Lower lobe of right lung (tissue), 2 donors: Measurements from ENCODE around the gene DOCK4. TPM values are rescaled to one million over a fixed set of nuclear protein-coding genes. Genes with fewer than 3 reads are reported as not detected.

Source experiments
- ATAC-seq, 2 donors: fragments of 200-7000 bp; cut with Tn5 transposase; one replicate each; pipeline ENCODE4 v1.9.1; 2020 to 2022; ENCODE audit warnings: mild to moderate bottlenecking in 2 of 2, moderate library complexity in 2 of 2
- DNase-seq: peaks from one replicate; pipeline ENCODE4 v3.0.0-alpha.2; 2020
- H3K27ac ChIP-seq: fragments of 200-600 bp; one replicate; pipeline ENCODE4 v1.8.0; 2022
- H3K27me3 ChIP-seq: fragments of 200-600 bp; one replicate; pipeline ENCODE4 v1.8.0; 2022; ENCODE audit warnings: low read depth
- H3K36me3 ChIP-seq: fragments of 200-600 bp; one replicate; pipeline ENCODE4 v1.8.0; 2022; ENCODE audit warnings: mild to moderate bottlenecking
- H3K4me1 ChIP-seq: fragments of 200-600 bp; one replicate; pipeline ENCODE4 v1.8.0; 2022
- H3K4me3 ChIP-seq: fragments of 200-600 bp; one replicate; pipeline ENCODE4 v1.8.0; 2022; ENCODE audit warnings: mild to moderate bottlenecking
- H3K9me3 ChIP-seq: fragments of 200-600 bp; one replicate; pipeline ENCODE4 v1.8.0; 2022
- CTCF ChIP-seq: fragments of 200-600 bp; IDR thresholded peaks from one replicate; pipeline ENCODE4 v1.8.0; 2022; ENCODE audit warnings: antibody characterized with exemption, mild to moderate bottlenecking
- intact Hi-C: fragments of 100-400 bp; cut with DNase I; formaldehyde crosslinking; loops from one replicate; pipeline ENCODE4 v1.11.0; 2022
- total RNA-seq: library from RNA; stranded (reverse); fragmentation: NEBNext Ultra II Directional; extraction: Animal tissue kit (Norgen Biotek cat#: 25700); gene quantifications from one replicate; pipeline ENCODE4 v1.2.1, GENCODE V29; 2021
- donor health status: DM: no; HTN: yes; CAD: no; lungs with severe emphysema.

The DOCK4 gene
- total RNA-seq, 1 donor from 2014 or later = 78.5 TPM

GRCh38 chr7:112176241-112176640, 30.0 kb downstream of the DOCK4 start:
- no peaks in the 10 kb centered on the region for H3K36me3 ChIP-seq
- no peaks in the 10 kb centered on the region for H3K27me3 ChIP-seq
- DNase-seq = no peak
- no peak overlapping the region for H3K27ac ChIP-seq
- H3K9me3 ChIP-seq = no peaks in the 10 kb centered on the region
- no peak for TF ChIP-seq CTCF
- H3K4me3 ChIP-seq = no peak overlapping the region
- peaks cover 30% of the 10 kb centered on the region for H3K4me1 ChIP-seq
- ATAC-seq = no peak
- intact Hi-C loops = no loop called here

- Histone ChIP-seq H3K27me3 (no peaks in the 10 kb centered on the region), H3K4me3 (no peak overlapping the region), H3K36me3 (no peaks in the 10 kb centered on the region), H3K27ac (no peak overlapping the region), H3K9me3 (no peaks in the 10 kb centered on the region), H3K4me1 (peaks cover 17% of the 10 kb centered on the region)
- ATAC-seq = no peak
- DNase-seq = no peak
- no peak for TF ChIP-seq CTCF
- intact Hi-C loops = no loop called here
Measured at GRCh38 chr7:112174192-112174591, 32.0 kb downstream of the DOCK4 start.

GRCh38 chr7:112173568-112173905, 32.7 kb downstream of the DOCK4 start:
- H3K27me3 ChIP-seq = no peaks in the 10 kb centered on the region
- H3K36me3 ChIP-seq = no peaks in the 10 kb centered on the region
- peak overlapping the region; percentile 31 for H3K27ac ChIP-seq
- DNase-seq = no peak
- no peak for ATAC-seq
- intact Hi-C loops = no loop called here
- H3K4me3 ChIP-seq = no peak overlapping the region
- no peak for TF ChIP-seq CTCF
- H3K4me1 ChIP-seq = peaks cover 17% of the 10 kb centered on the region
- no peaks in the 10 kb centered on the region for H3K9me3 ChIP-seq

GRCh38 chr7:112172870-112173567, 33.2 kb downstream of the DOCK4 start:
- Histone ChIP-seq H3K36me3 (no peaks in the 10 kb centered on the region), H3K27me3 (no peaks in the 10 kb centered on the region), H3K4me3 (no peak overlapping the region), H3K9me3 (no peaks in the 10 kb centered on the region), H3K4me1 (peaks cover 17% of the 10 kb centered on the region), H3K27ac (peak overlapping the region; percentile 31)
- intact Hi-C loops = no loop called here
- ATAC-seq (no peak), DNase-seq (no peak)
- TF ChIP-seq CTCF = no peak

GRCh38 chr7:112171673-112172072, 34.5 kb downstream of the DOCK4 start:
- Histone ChIP-seq H3K4me3 (no peak overlapping the region), H3K9me3 (no peaks in the 10 kb centered on the region), H3K4me1 (peaks cover 21% of the 10 kb centered on the region), H3K27me3 (no peaks in the 10 kb centered on the region), H3K36me3 (no peaks in the 10 kb centered on the region), H3K27ac (no peak overlapping the region)
- no peak for TF ChIP-seq CTCF
- ATAC-seq (no peak), DNase-seq (no peak)
- intact Hi-C loops = no loop called here
